LNCAP (cell line): ENCODE results near the gene CRYBG1.

Experiments
- CTCF ChIP-seq: fragments of 450-650 bp; IDR thresholded peaks from 2 replicates; pipeline ENCODE4 v1.5.1; 2017; ENCODE audit warnings: mild to moderate bottlenecking

The CRYBG1 gene

GRCh38 chr6:106379951-106380350 is 19.4 kb downstream of the CRYBG1 start:
- TF ChIP-seq CTCF = no peak

GRCh38 chr6:106380407-106380806 is 19.9 kb downstream of the CRYBG1 start:
- no peak for TF ChIP-seq CTCF

GRCh38 chr6:106381223-106381622 is 20.7 kb downstream of the CRYBG1 start:
- TF ChIP-seq CTCF = no peak

- TF ChIP-seq CTCF = no peak
Observed at GRCh38 chr6:106381881-106382280, 21.4 kb downstream of the CRYBG1 start.

GRCh38 chr6:106383573-106383972 is 23.1 kb downstream of the CRYBG1 start:
- TF ChIP-seq CTCF = no peak

- TF ChIP-seq CTCF = no peak
Observed at GRCh38 chr6:106385530-106385929, 25.0 kb downstream of the CRYBG1 start.

GRCh38 chr6:106387875-106388274 is 27.4 kb downstream of the CRYBG1 start:
- TF ChIP-seq CTCF = no peak

- TF ChIP-seq CTCF = no peak
Observed at GRCh38 chr6:106390088-106390487, 29.6 kb downstream of the CRYBG1 start.
